IMR-90 (cell line): ENCODE data around the gene RHBDD2. TPM values are rescaled to one million over a fixed set of nuclear protein-coding genes. Genes with fewer than 3 reads are reported as not detected.

Experiments
- ATAC-seq: fragments of 200-7000 bp; cut with Tn5 transposase; 2 replicates; pipeline ENCODE4 v1.9.1; 2020; ENCODE audit warnings: low read depth, mild to moderate bottlenecking, moderate library complexity
- BruUV-seq: library from RNA; stranded (reverse); fragments of 400-500 nt; replicated peaks from 2 replicates; lab custom pipeline; 2021; lab: Mats Ljungman, UMichigan
- CTCF ChIA-PET: fragments of 300-600 bp; formaldehyde crosslinking; extraction: SDS; loops from one replicate; lab custom pipeline; 2021; ENCODE audit warnings: antibody characterized with exemption; lab: Yijun Ruan, JAX
- POLR2A ChIA-PET: fragments of 300-600 bp; sonication (Branson Sonifier 250); formaldehyde crosslinking; loops from one replicate; lab custom pipeline; 2022; ENCODE audit warnings: antibody characterized with exemption; ENCODE audit not compliant: unreplicated experiment; lab: Charles Lee
- DNase-seq: peaks from one replicate; pipeline ENCODE4 v3.0.0; 2013
- H2AFZ ChIP-seq: replicated peaks from 2 replicates; pipeline ENCODE3; 2013; ENCODE audit warnings: low read length, mild to moderate bottlenecking; ENCODE audit not compliant: poor library complexity
- H2AK5ac ChIP-seq: 2 replicates; pipeline ENCODE4 v1.6.1; 2013; ENCODE audit warnings: low read depth, low read length, inconsistent platforms
- H2AK9ac ChIP-seq: replicated peaks from 2 replicates; pipeline ENCODE3; 2013; ENCODE audit warnings: mild to moderate bottlenecking, low read depth, low read length, moderate library complexity; ENCODE audit not compliant: poor library complexity
- H2BK120ac ChIP-seq: 2 replicates; pipeline ENCODE4 v1.6.1; 2013; ENCODE audit warnings: low read depth, low read length, inconsistent platforms
- H2BK15ac ChIP-seq: 3 replicates; pipeline ENCODE4 v1.6.1; 2013; ENCODE audit warnings: low read depth, low read length, inconsistent platforms
- H2BK20ac ChIP-seq: 2 replicates; pipeline ENCODE4 v1.6.1; 2013; ENCODE audit warnings: low read depth, mild to moderate bottlenecking, inconsistent platforms, low read length, moderate library complexity
- H2BK5ac ChIP-seq: 2 replicates; pipeline ENCODE4 v1.6.1; 2013; ENCODE audit warnings: mild to moderate bottlenecking, low read depth, low read length, inconsistent platforms; ENCODE audit not compliant: poor library complexity, severe bottlenecking
- H3K14ac ChIP-seq: replicated peaks from 2 replicates; pipeline ENCODE4 v1.6.1; 2013; ENCODE audit warnings: low read depth, low read length, inconsistent platforms
- H3K18ac ChIP-seq: 2 replicates; pipeline ENCODE4 v1.6.1; 2013; ENCODE audit warnings: low read depth, low read length, control low read depth
- H3K23ac ChIP-seq: 2 replicates; pipeline ENCODE4 v1.6.1; 2013; ENCODE audit warnings: low read depth, low read length, inconsistent platforms
- H3K27ac ChIP-seq: 2 replicates; pipeline ENCODE4 v1.5.1; 2013; ENCODE audit warnings: mild to moderate bottlenecking, control low read depth, low read length; ENCODE audit not compliant: insufficient read depth
- H3K27me3 ChIP-seq: 2 replicates; pipeline ENCODE4 v1.6.1; 2013; ENCODE audit warnings: low read length; ENCODE audit not compliant: control insufficient read depth, insufficient read depth
- H3K36me3 ChIP-seq: 2 replicates; pipeline ENCODE4 v1.6.1; 2013; ENCODE audit warnings: low read length, mixed read lengths; ENCODE audit not compliant: control insufficient read depth, insufficient read depth
- H3K4ac ChIP-seq: 2 replicates; pipeline ENCODE4 v1.6.1; 2013; ENCODE audit warnings: low read depth, low read length, inconsistent platforms
- H3K4me1 ChIP-seq: 2 replicates; pipeline ENCODE4 v1.6.1; 2013; ENCODE audit warnings: low read length, mixed read lengths; ENCODE audit not compliant: control insufficient read depth, insufficient read depth
- H3K4me2 ChIP-seq: 2 replicates; pipeline ENCODE4 v1.6.1; 2013; ENCODE audit warnings: low read depth, mild to moderate bottlenecking, control low read depth, low read length, moderate library complexity
- H3K4me3 ChIP-seq: 2 replicates; pipeline ENCODE4 v1.5.1; 2013; ENCODE audit warnings: low read depth, mild to moderate bottlenecking, control low read depth, low read length, moderate library complexity; ENCODE audit not compliant: insufficient read depth
- H3K56ac ChIP-seq: 2 replicates; pipeline ENCODE4 v1.6.1; 2013; ENCODE audit warnings: low read length, inconsistent platforms; ENCODE audit not compliant: insufficient read depth; ENCODE audit errors: extremely low read depth
- H3K79me1 ChIP-seq, 2 experiments: 2 replicates each; pipeline ENCODE4 v1.6.1; 2013; ENCODE audit warnings: low read length in 2 of 2, inconsistent platforms in 1 of 2, low read depth in 1 of 2
- H3K9ac ChIP-seq: 2 replicates; pipeline ENCODE4 v1.6.1; 2013; ENCODE audit warnings: low read depth, low read length, control low read depth
- H3K9me1 ChIP-seq: 2 replicates; pipeline ENCODE4 v1.6.1; 2013; ENCODE audit warnings: low read length, inconsistent platforms; ENCODE audit not compliant: insufficient read depth
- H3K9me3 ChIP-seq: 2 replicates; pipeline ENCODE4 v1.6.1; 2013; ENCODE audit warnings: low read length; ENCODE audit not compliant: control insufficient read depth, insufficient read depth
- H4K20me1 ChIP-seq: 2 replicates; pipeline ENCODE4 v1.6.1; 2013; ENCODE audit warnings: low read length, inconsistent platforms; ENCODE audit not compliant: insufficient read depth
- H4K5ac ChIP-seq: 2 replicates; pipeline ENCODE4 v1.6.1; 2013; ENCODE audit warnings: mild to moderate bottlenecking, low read depth, low read length, control low read depth
- H4K8ac ChIP-seq, 2 experiments: 2 replicates each; pipeline ENCODE4 v1.6.1; 2013; ENCODE audit warnings: low read depth in 2 of 2, low read length in 2 of 2, control low read depth in 1 of 2, inconsistent platforms in 1 of 2
- H4K91ac ChIP-seq: 2 replicates; pipeline ENCODE4 v1.6.1; 2013; ENCODE audit warnings: low read depth, low read length, inconsistent platforms; ENCODE audit not compliant: insufficient read depth
- CEBPB ChIP-seq: IDR thresholded peaks from 2 replicates; pipeline ENCODE4 v1.6.1; 2012; ENCODE audit warnings: low read depth, low read length, improper control_type of control experiment
- MAFK ChIP-seq: IDR thresholded peaks from 2 replicates; pipeline ENCODE4 v1.6.1; 2012; ENCODE audit warnings: low read depth, low read length, improper control_type of control experiment
- MXI1 ChIP-seq: IDR thresholded peaks from 2 replicates; pipeline ENCODE4 v1.6.1; 2012; ENCODE audit warnings: low read depth, mild to moderate bottlenecking, low read length, moderate library complexity, borderline replicate concordance
- POLR2A ChIP-seq: IDR thresholded peaks from 2 replicates; pipeline ENCODE4 v1.6.1; 2012; ENCODE audit warnings: mild to moderate bottlenecking, low read depth, low read length
- RAD21 ChIP-seq: IDR thresholded peaks from 2 replicates; pipeline ENCODE4 v1.6.1; 2012; ENCODE audit warnings: low read length, improper control_type of control experiment
- RFX5 ChIP-seq: IDR thresholded peaks from 2 replicates; pipeline ENCODE4 v1.8.0; 2012; ENCODE audit warnings: low read depth, mild to moderate bottlenecking, low read length, moderate library complexity
- WGBS, 2 experiments: methylation state at CpG; one replicate each; pipeline versions ENCODE4 v1.1.5 to v1.1.7; 2013; ENCODE audit warnings: missing lambda C conversion rate in 2 of 2; ENCODE audit not compliant: insufficient read length in 1 of 2; ENCODE audit errors: extremely low coverage in 2 of 2; 5-methylcytosine and 5-hydroxymethylcytosine counted together
- dilution Hi-C: fragments of 300-500 bp; cut with HindIII; formaldehyde crosslinking; loops from one replicate; pipeline ENCODE4 v1.14.3; 2018; ENCODE audit warnings: low sequenced_read_pairs; ENCODE audit not compliant: unreplicated experiment
- in situ Hi-C: fragments of 300-500 bp; cut with MboI; formaldehyde crosslinking; loops from 3 replicates; pipeline ENCODE4 v1.14.3; 2019; ENCODE audit warnings: low sequenced_read_pairs, inconsistent platforms, mixed read lengths
- intact Hi-C: fragments of 100-400 bp; cut with micrococcal nuclease; formaldehyde crosslinking; loops from 2 replicates; pipeline ENCODE4 v1.10.0; 2022
- polyA plus RNA-seq, 3 experiments: library from polyadenylated mRNA; depleted of rRNA; stranded (reverse); fragments of >200 nt; gene quantifications; 2 replicates each; pipeline ENCODE4 v1.2.3, GENCODE V29; 2012; ENCODE audit warnings: low replicate concordance in 1 of 3
- total RNA-seq: library from RNA; depleted of rRNA; stranded (reverse); fragments of >200 nt; gene quantifications from 2 replicates; pipeline ENCODE4 v1.2.3, GENCODE V29; 2012
- TF ChIP-seq, protein P1 (sequence below): conservative IDR thresholded peaks from 2 replicates; pipeline ENCODE4 v1.5.1; 2012; ENCODE audit warnings: mild to moderate bottlenecking, low read depth, low read length, improper control_type of control experiment

Gene RHBDD2
- total and polyA plus RNA-seq, 2 of the 4 experiments (the other 2 are of a cell fraction) = 9.7 to 42.4 TPM

DNA sequence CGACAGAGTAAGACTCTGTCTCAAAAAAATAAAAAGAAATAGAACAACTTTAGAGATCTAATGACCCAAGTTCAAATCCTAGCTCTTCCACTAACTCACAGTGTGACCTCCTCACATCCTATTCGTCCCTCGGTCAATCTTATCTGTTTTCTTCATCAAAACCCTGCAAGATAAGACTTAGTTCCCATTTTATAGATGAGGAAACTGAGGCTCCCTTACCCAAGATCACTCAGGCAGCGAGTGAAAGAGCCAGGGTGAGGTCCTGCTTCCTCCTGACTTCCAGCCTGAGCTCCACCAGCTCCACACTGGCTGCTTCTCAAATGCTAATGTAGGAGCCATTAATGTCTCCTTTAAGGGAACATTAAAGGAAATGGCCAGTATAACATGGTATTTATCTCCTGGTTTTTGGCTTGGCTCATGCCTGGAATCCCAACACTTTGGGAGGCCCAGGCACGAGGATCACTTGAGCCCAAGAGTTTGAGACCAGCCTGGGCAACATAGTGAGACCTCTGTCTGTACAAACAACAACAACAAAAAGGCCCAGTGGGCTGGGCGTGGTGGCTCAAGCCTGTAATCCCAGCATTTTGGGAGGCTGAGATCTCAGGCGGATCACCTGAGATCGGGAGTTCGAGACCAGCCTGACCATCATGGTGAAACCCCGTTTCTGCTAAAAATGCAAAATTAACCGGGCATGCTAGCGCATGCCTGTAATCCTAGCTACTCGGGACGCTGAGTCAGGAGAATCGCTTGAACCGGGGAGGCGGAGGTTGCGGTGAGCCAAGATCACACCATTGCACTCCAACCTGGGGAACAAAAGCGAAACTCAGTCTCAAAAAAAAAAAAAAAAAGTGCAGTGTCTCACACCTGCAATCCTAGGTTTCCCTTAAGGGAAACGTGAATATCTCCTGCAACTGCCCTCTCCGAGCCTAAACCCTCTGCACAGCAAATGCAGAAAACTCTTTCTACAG, 3.4 kb upstream of the RHBDD2 start:
- no peak overlapping the region for H2BK120ac ChIP-seq
- no peak overlapping the region for H2BK20ac ChIP-seq
- no peak overlapping the region for H3K27ac ChIP-seq
- H3K4me3 ChIP-seq = no peak overlapping the region
- ChIA-PET POLR2A (no interaction called here), CTCF (no interaction called here)
- no peak overlapping the region for H2AFZ ChIP-seq
- in situ Hi-C loops (no loop called here), dilution Hi-C loops (no loop called here), intact Hi-C loops (no loop called here)
- DNase-seq = no peak
- no peak overlapping the region for H3K56ac ChIP-seq
- no peak overlapping the region for H2AK9ac ChIP-seq
- H3K4ac ChIP-seq = no peak overlapping the region
- H3K27me3 ChIP-seq = no peaks in the 10 kb centered on the region
- H4K20me1 ChIP-seq = peaks cover 3% of the 10 kb centered on the region; the same call in 1 of the 2 replicates
- H3K9me1 ChIP-seq = peaks cover 22% of the 10 kb centered on the region
- no peaks in the 10 kb centered on the region for H3K36me3 ChIP-seq
- WGBS, 2 experiments = 94% methylated on average over 19 of the region's 21 CpGs; no CpG with 5 or more reads in 1 of the 2 experiments
- no peak overlapping the region for H2BK5ac ChIP-seq
- no peaks in the 10 kb centered on the region for H3K9me3 ChIP-seq
- H3K9ac ChIP-seq = no peak overlapping the region
- H3K4me1 ChIP-seq = peaks cover 8% of the 10 kb centered on the region
- no peak overlapping the region for H3K4me2 ChIP-seq
- no TSS peak for BruUV-seq
- no peak overlapping the region for H2AK5ac ChIP-seq
- H3K79me1 ChIP-seq = peaks cover 8 to 15% of the 10 kb centered on the region in 2 experiments
- TF ChIP-seq MAFK (0 out of 2 replicates have a peak, but pooled peaks have one; percentile 2), RAD21 (no peak), CEBPB (no peak), MXI1 (no peak), POLR2A (no peak), RFX5 (no peak)
- TF ChIP-seq, protein P1, sequence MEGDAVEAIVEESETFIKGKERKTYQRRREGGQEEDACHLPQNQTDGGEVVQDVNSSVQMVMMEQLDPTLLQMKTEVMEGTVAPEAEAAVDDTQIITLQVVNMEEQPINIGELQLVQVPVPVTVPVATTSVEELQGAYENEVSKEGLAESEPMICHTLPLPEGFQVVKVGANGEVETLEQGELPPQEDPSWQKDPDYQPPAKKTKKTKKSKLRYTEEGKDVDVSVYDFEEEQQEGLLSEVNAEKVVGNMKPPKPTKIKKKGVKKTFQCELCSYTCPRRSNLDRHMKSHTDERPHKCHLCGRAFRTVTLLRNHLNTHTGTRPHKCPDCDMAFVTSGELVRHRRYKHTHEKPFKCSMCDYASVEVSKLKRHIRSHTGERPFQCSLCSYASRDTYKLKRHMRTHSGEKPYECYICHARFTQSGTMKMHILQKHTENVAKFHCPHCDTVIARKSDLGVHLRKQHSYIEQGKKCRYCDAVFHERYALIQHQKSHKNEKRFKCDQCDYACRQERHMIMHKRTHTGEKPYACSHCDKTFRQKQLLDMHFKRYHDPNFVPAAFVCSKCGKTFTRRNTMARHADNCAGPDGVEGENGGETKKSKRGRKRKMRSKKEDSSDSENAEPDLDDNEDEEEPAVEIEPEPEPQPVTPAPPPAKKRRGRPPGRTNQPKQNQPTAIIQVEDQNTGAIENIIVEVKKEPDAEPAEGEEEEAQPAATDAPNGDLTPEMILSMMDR = no peak
- no peak overlapping the region for H4K91ac ChIP-seq
- H4K8ac ChIP-seq = no peak overlapping the region
- H3K14ac ChIP-seq = no peak overlapping the region
- H2BK15ac ChIP-seq = no peak overlapping the region
- H3K23ac ChIP-seq = no peak overlapping the region
- H3K18ac ChIP-seq = no peak overlapping the region
- H4K5ac ChIP-seq = no peak overlapping the region
- no peak for ATAC-seq
